ENCODE measurements around the gene PTPRT. TPM values are rescaled to one million over a fixed set of nuclear protein-coding genes. Genes with fewer than 3 reads are reported as not detected.

PTPRT gene
- total RNA-seq, 1 experiment from 2014 or later: not detected

GRCh38 chr20:42864116-42864515 is 325.6 kb downstream of the PTPRT start:
- BruUV-seq (replicated peaks): no TSS peak
- Histone ChIP-seq H3K36me3 (ENCODE audit: control insufficient read depth, insufficient read depth, low read length) (no peaks in the 10 kb centered on the region), H3K9me3 (ENCODE audit: control insufficient read depth, insufficient read depth, low read depth, low read length) (no peaks in the 10 kb centered on the region), H3K4me3 (ENCODE audit: low read depth in 2 of 2, low read length in 2 of 2) (no peak overlapping the region), H3K4me1 (ENCODE audit: control insufficient read depth, insufficient read depth, low read length) (no peaks in the 10 kb centered on the region), H3K27me3 (ENCODE audit: control insufficient read depth, insufficient read depth, low read length) (no peaks in the 10 kb centered on the region), H3K27ac (ENCODE audit: low read length) (no peak overlapping the region)
- CTCF ChIA-PET: no interaction called here
- TF ChIP-seq CTCF (IDR thresholded peaks at IDR 0.05) (no peak), SIN3A (IDR thresholded peaks at IDR 0.05; ENCODE audit: borderline replicate concordance, insufficient read depth, low read depth, low read length) (no peak), POLR2AphosphoS5 (IDR thresholded peaks at IDR 0.05; ENCODE audit: low read depth, low read length) (no peak), REST (IDR thresholded peaks at IDR 0.05; ENCODE audit: insufficient read depth in 1 of 2, low read depth in 2 of 2, low read length in 1 of 2) (no peak), TCF7L2 (IDR thresholded peaks at IDR 0.05; ENCODE audit: low read depth, low read length) (no peak)
- in situ Hi-C loops (cut with HindIII; ENCODE audit: low pct_unique_long_range_greater_than_20kb, low sequenced_read_pairs) (no loop called here), intact Hi-C loops (cut with micrococcal nuclease; ENCODE audit: unreplicated experiment) (loop anchor here (10.0 kb wide), 1 partner anchor 59 kb away; no protein-coding TSS in a partner anchor)
- ATAC-seq: no peak
- no peak for DNase-seq (ENCODE audit: low read depth, low spot score)
- POLR2A ChIA-PET: no interaction called here

- no peaks in the 10 kb centered on the region for H3K4me1 ChIP-seq (ENCODE audit: control insufficient read depth, insufficient read depth, low read length)
- intact Hi-C loops (cut with micrococcal nuclease; ENCODE audit: unreplicated experiment): loop anchor here (10.0 kb wide), 1 partner anchor 58 kb away; no protein-coding TSS in a partner anchor
- TF ChIP-seq TCF7L2 (IDR thresholded peaks at IDR 0.05; ENCODE audit: low read depth, low read length) (no peak), CTCF (IDR thresholded peaks at IDR 0.05) (no peak), POLR2AphosphoS5 (IDR thresholded peaks at IDR 0.05; ENCODE audit: low read depth, low read length) (no peak), SIN3A (IDR thresholded peaks at IDR 0.05; ENCODE audit: borderline replicate concordance, insufficient read depth, low read depth, low read length) (no peak), REST (IDR thresholded peaks at IDR 0.05; ENCODE audit: insufficient read depth in 1 of 2, low read depth in 2 of 2, low read length in 1 of 2) (no peak)
- ATAC-seq (no peak), DNase-seq (ENCODE audit: low read depth, low spot score) (no peak)
- BruUV-seq (replicated peaks): no TSS peak
- H3K4me3 ChIP-seq (ENCODE audit: low read depth in 2 of 2, low read length in 2 of 2): no peak overlapping the region
- H3K27me3 ChIP-seq (ENCODE audit: control insufficient read depth, insufficient read depth, low read length): no peaks in the 10 kb centered on the region
- no peak overlapping the region for H3K27ac ChIP-seq (ENCODE audit: low read length)
- in situ Hi-C loops (cut with HindIII; ENCODE audit: low pct_unique_long_range_greater_than_20kb, low sequenced_read_pairs): no loop called here
- H3K36me3 ChIP-seq (ENCODE audit: control insufficient read depth, insufficient read depth, low read length): no peaks in the 10 kb centered on the region
- ChIA-PET POLR2A (no interaction called here), CTCF (no interaction called here)
- no peaks in the 10 kb centered on the region for H3K9me3 ChIP-seq (ENCODE audit: control insufficient read depth, insufficient read depth, low read depth, low read length)
Observed at GRCh38 chr20:42862446-42862845, 327.3 kb downstream of the PTPRT start.

All from Panc1 (cell line).